ENCODE results near the gene RNF17. TPM values are rescaled to one million over a fixed set of nuclear protein-coding genes. Genes with fewer than 3 reads are reported as not detected.

Gene RNF17
- total RNA-seq, 1 donor from 2014 or later, result not detected

DNA sequence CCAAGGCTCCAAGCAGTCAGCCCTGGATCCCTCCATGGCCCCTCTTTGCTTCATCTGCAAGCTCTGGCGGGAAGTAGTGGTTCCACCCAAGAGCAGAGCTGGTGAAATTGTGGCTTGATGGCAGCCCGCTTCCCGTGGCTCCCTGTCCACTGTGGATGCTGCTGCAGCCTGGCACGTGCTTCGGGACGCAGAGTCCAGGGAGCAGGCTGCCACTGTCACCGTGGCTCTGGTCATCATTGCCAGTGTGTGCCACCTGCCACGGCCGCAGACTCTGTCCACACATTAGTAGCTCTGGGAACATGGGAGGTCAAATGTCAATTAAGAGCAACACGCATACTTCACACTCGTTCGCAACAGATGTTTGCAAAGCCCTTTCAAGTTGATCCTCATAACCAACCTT is 40.8 kb upstream of the RNF17 start:
- H3K27ac Mint-ChIP-seq, result peak overlapping the region; percentile 50
- TF ChIP-seq CTCF (IDR thresholded peaks at IDR 0.05) (no peak), EZH2phosphoT487 (IDR thresholded peaks at IDR 0.05) (no peak), EZH2 (IDR thresholded peaks at IDR 0.05) (no peak)
- H3K27me3 Mint-ChIP-seq (ENCODE audit: insufficient read depth, low read depth), result no peaks in the 10 kb centered on the region
- Histone ChIP-seq H4K20me1 (ENCODE audit: low read depth) (no peaks in the 10 kb centered on the region), H3K79me2 (ENCODE audit: low read depth) (no peaks in the 10 kb centered on the region), H3F3A (ENCODE audit: low read depth) (no peaks in the 10 kb centered on the region), H3K4me2 (no peak overlapping the region), H3K4me1 (no peaks in the 10 kb centered on the region), H3K9me3 (ENCODE audit: low read depth) (no peaks in the 10 kb centered on the region), H3K27me3 (no peaks in the 10 kb centered on the region), H2AFZ (replicated peaks) (no peak overlapping the region), H3K27ac (no peak overlapping the region), H3K36me3 (no peaks in the 10 kb centered on the region), H3K4me3 (no peak overlapping the region), H3K9ac (no peak overlapping the region)
- no peaks in the 10 kb centered on the region for H3K9me3 Mint-ChIP-seq
- no peak for DNase-seq (ENCODE audit: low spot score)
- no peaks in the 10 kb centered on the region for H3K4me1 Mint-ChIP-seq
- H3K36me3 Mint-ChIP-seq, result no peaks in the 10 kb centered on the region
- no peak overlapping the region for H3K4me3 Mint-ChIP-seq

DNA sequence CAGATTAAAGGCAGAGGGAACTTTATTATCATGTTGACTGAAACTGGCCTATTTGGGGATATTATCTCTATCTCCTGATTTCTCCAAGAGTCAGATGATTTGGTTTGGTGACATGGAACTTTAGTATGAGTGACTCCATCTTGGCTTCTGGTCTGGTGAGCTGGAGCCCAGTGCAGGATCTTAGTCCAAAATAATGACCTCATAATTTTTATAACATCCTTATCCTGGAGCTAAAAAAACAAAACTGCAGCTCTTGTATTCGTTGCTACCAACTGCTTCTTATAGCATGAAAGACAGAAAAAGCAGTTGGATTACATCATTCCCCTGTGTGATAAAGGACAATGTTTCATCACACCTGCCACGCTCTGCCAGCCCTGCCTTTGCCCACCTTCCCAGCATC is 39.3 kb upstream of the RNF17 start:
- Histone ChIP-seq H4K20me1 (ENCODE audit: low read depth) (no peaks in the 10 kb centered on the region), H3K9ac (no peak overlapping the region), H3K36me3 (no peaks in the 10 kb centered on the region), H3K9me3 (ENCODE audit: low read depth) (no peaks in the 10 kb centered on the region), H2AFZ (replicated peaks) (no peak overlapping the region), H3K79me2 (ENCODE audit: low read depth) (no peaks in the 10 kb centered on the region), H3K27ac (no peak overlapping the region), H3K4me1 (no peaks in the 10 kb centered on the region), H3F3A (ENCODE audit: low read depth) (no peaks in the 10 kb centered on the region), H3K27me3 (no peaks in the 10 kb centered on the region), H3K4me2 (no peak overlapping the region), H3K4me3 (no peak overlapping the region)
- Mint-ChIP-seq H3K27ac (no peak overlapping the region), H3K4me3 (no peak overlapping the region), H3K9me3 (peaks cover 2% of the 10 kb centered on the region), H3K36me3 (no peaks in the 10 kb centered on the region), H3K4me1 (no peaks in the 10 kb centered on the region), H3K27me3 (ENCODE audit: insufficient read depth, low read depth) (no peaks in the 10 kb centered on the region)
- no peak for DNase-seq (ENCODE audit: low spot score)
- TF ChIP-seq EZH2phosphoT487 (IDR thresholded peaks at IDR 0.05) (no peak), CTCF (IDR thresholded peaks at IDR 0.05) (no peak), EZH2 (IDR thresholded peaks at IDR 0.05) (no peak)

- no peaks in the 10 kb centered on the region for H3K27me3 ChIP-seq
- Mint-ChIP-seq H3K9me3 (peaks cover 2% of the 10 kb centered on the region), H3K4me3 (no peak overlapping the region), H3K27me3 (ENCODE audit: insufficient read depth, low read depth) (no peaks in the 10 kb centered on the region), H3K4me1 (no peaks in the 10 kb centered on the region), H3K36me3 (no peaks in the 10 kb centered on the region), H3K27ac (no peak overlapping the region)
- no peaks in the 10 kb centered on the region for H3K36me3 ChIP-seq
- no peaks in the 10 kb centered on the region for H4K20me1 ChIP-seq (ENCODE audit: low read depth)
- no peak for DNase-seq (ENCODE audit: low spot score)
- no peak overlapping the region for H2AFZ ChIP-seq (replicated peaks)
- TF ChIP-seq EZH2phosphoT487 (IDR thresholded peaks at IDR 0.05) (no peak), CTCF (IDR thresholded peaks at IDR 0.05) (no peak), EZH2 (IDR thresholded peaks at IDR 0.05) (no peak)
- no peak overlapping the region for H3K27ac ChIP-seq
- no peak overlapping the region for H3K9ac ChIP-seq
- no peaks in the 10 kb centered on the region for H3F3A ChIP-seq (ENCODE audit: low read depth)
- no peaks in the 10 kb centered on the region for H3K4me1 ChIP-seq
- no peaks in the 10 kb centered on the region for H3K79me2 ChIP-seq (ENCODE audit: low read depth)
- no peak overlapping the region for H3K4me3 ChIP-seq
- H3K9me3 ChIP-seq (ENCODE audit: low read depth), result no peaks in the 10 kb centered on the region
- no peak overlapping the region for H3K4me2 ChIP-seq
Observed at GRCh38 chr13:24725379-24725778, 38.6 kb upstream of the RNF17 start.

Measured in neural progenitor cell (in vitro differentiated cells).